CD4-positive, alpha-beta T cell (primary cell): Measurements from ENCODE around the gene ACAP2. TPM values are rescaled to one million over a fixed set of nuclear protein-coding genes. Genes with fewer than 3 reads are reported as not detected.

Experiments used
- ATAC-seq: fragments of 200-7000 bp; cut with Tn5 transposase; one replicate; pipeline ENCODE4 v1.10.0; 2022; ENCODE audit warnings: mild to moderate bottlenecking; ENCODE audit not compliant: poor library complexity
- CTCF ChIA-PET: fragments of 350-600 bp; sonication (Branson Sonifier 250); formaldehyde crosslinking; loops from one replicate; lab custom pipeline; 2021; ENCODE audit warnings: antibody characterized with exemption, inconsistent platforms; lab: Charles Lee
- POLR2A ChIA-PET: fragments of 350-600 bp; sonication (Branson Sonifier 250); formaldehyde crosslinking; loops from one replicate; lab custom pipeline; 2021; ENCODE audit warnings: antibody characterized with exemption, inconsistent platforms; lab: Charles Lee
- DNase-seq, 14 experiments: peaks; one replicate each; pipeline ENCODE4 v3.0.0-alpha.2; 2013 to 2020; ENCODE audit warnings: mixed read lengths in 2 of 14
- H3K27ac ChIP-seq, 2 donors: one replicate each; pipeline versions ENCODE4 v1.5.1 to v1.7.0; 2013; ENCODE audit warnings: low read length in 2 of 2, low read depth in 1 of 2, mild to moderate bottlenecking in 1 of 2
- H3K27me3 ChIP-seq, 2 experiments: 1 replicate in 1 of 2; 2 replicates in 1 of 2; pipeline versions ENCODE4 v1.6.1 to v1.7.0; 2013; ENCODE audit warnings: low read length in 2 of 2, control low read depth in 1 of 2, mild to moderate bottlenecking in 1 of 2, moderate library complexity in 1 of 2; ENCODE audit not compliant: insufficient read depth in 2 of 2, control insufficient read depth in 1 of 2
- H3K36me3 ChIP-seq: one replicate; pipeline ENCODE4 v1.6.1; 2013; ENCODE audit warnings: low read length, control low read depth; ENCODE audit not compliant: insufficient read depth
- H3K4me1 ChIP-seq: one replicate; pipeline ENCODE4 v1.6.1; 2013; ENCODE audit warnings: low read length, control low read depth; ENCODE audit not compliant: insufficient read depth
- H3K4me3 ChIP-seq: one replicate; pipeline ENCODE4 v1.5.1; 2013; ENCODE audit warnings: mild to moderate bottlenecking, low read length, moderate library complexity
- H3K9me3 ChIP-seq, 2 experiments: 1 replicate in 1 of 2; 2 replicates in 1 of 2; pipeline versions ENCODE4 v1.6.1 to v1.7.0; 2013; ENCODE audit warnings: low read length in 2 of 2, mild to moderate bottlenecking in 2 of 2, control low read depth in 1 of 2, moderate library complexity in 1 of 2; ENCODE audit not compliant: control insufficient read depth in 1 of 2, insufficient read depth in 1 of 2
- H3K27ac Mint-ChIP-seq: one replicate; pipeline ENCODE4 v1.8.0; 2020; ENCODE audit warnings: mixed read lengths
- H3K27me3 Mint-ChIP-seq: one replicate; pipeline ENCODE4 v1.8.0; 2021; ENCODE audit warnings: mixed read lengths
- H3K36me3 Mint-ChIP-seq: one replicate; pipeline ENCODE4 v1.8.0; 2021; ENCODE audit warnings: low read depth, mixed read lengths
- H3K4me1 Mint-ChIP-seq: one replicate; pipeline ENCODE4 v1.8.0; 2021; ENCODE audit warnings: low read depth, mixed read lengths
- H3K4me3 Mint-ChIP-seq: one replicate; pipeline ENCODE4 v1.8.0; 2020; ENCODE audit warnings: mild to moderate bottlenecking, mixed read lengths
- H3K9me3 Mint-ChIP-seq: one replicate; pipeline ENCODE4 v1.8.0; 2020; ENCODE audit warnings: mixed read lengths
- CTCF ChIP-seq: fragments of 200-600 bp; IDR thresholded peaks from one replicate; pipeline ENCODE4 v1.8.0; 2022; ENCODE audit warnings: antibody characterized with exemption, mild to moderate bottlenecking
- intact Hi-C, 2 experiments: fragments of 100-400 bp; cut with DNase I in 1 of 2; cut with micrococcal nuclease in 1 of 2; formaldehyde crosslinking; loops; one replicate each; pipeline versions ENCODE4 v1.15.1 to v1.9.0; 2023 to 2025; cut with DNase I, micrococcal nuclease
- total RNA-seq, 174 experiments: library from RNA in 2 of 174; stranded (reverse) in 2 of 174; gene quantifications; one replicate each; pipeline ENCODE4 v1.2.3 and lab custom pipeline; 2021 to 2026

ACAP2 gene
- total RNA-seq, 2 experiments from 2014 or later: 50.7 to 51.4 TPM

DNA sequence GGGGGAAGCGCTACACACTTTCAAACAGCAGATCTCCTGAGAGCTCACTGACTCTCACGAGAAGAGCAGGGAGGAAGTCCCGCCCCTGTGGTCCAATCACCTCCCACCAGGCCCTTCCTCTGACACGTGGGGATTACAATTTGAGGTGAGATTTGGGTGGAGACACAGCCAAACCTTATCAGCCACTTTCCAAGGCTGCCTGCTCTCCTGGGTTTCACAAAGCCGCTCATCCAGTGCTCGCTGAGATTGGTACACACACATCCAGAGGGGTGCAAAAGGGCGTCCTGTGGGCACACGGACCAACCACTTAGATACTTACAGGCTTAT is 195.0 kb downstream of the ACAP2 start:
- H3K4me3 Mint-ChIP-seq: no peak overlapping the region

GRCh38 chr3:195247086-195247862 is 195.5 kb downstream of the ACAP2 start:
- intact Hi-C loops: no loop called here
- Mint-ChIP-seq H3K27ac (no peak overlapping the region), H3K4me3 (no peak overlapping the region), H3K27me3 (no peaks in the 10 kb centered on the region), H3K9me3 (no peaks in the 10 kb centered on the region), H3K36me3 (no peaks in the 10 kb centered on the region), H3K4me1 (peaks cover 7% of the 10 kb centered on the region)
- H3K4me1 ChIP-seq: peaks cover 17% of the 10 kb centered on the region
- ATAC-seq (no peak), DNase-seq (no peak)
- H3K27ac ChIP-seq: no peak overlapping the region
- no peaks in the 10 kb centered on the region for H3K9me3 ChIP-seq
- ChIA-PET POLR2A (no interaction called here), CTCF (no interaction called here)
- no peak overlapping the region for H3K4me3 ChIP-seq
- TF ChIP-seq CTCF: no peak
- peaks cover 3% of the 10 kb centered on the region for H3K36me3 ChIP-seq
- H3K27me3 ChIP-seq: no peaks in the 10 kb centered on the region

More for the DNA sequence above, 195.0 kb downstream of the ACAP2 start:
- H3K4me1 Mint-ChIP-seq: peaks cover 7% of the 10 kb centered on the region
- H3K36me3 Mint-ChIP-seq: no peaks in the 10 kb centered on the region
- Histone ChIP-seq H3K27me3 (no peaks in the 10 kb centered on the region), H3K36me3 (peaks cover 3% of the 10 kb centered on the region), H3K4me1 (peaks cover 17% of the 10 kb centered on the region), H3K9me3 (no peaks in the 10 kb centered on the region), H3K27ac (no peak overlapping the region), H3K4me3 (no peak overlapping the region)
- ATAC-seq (no peak), DNase-seq (no peak)
- H3K27ac Mint-ChIP-seq: no peak overlapping the region
- ChIA-PET POLR2A (no interaction called here), CTCF (no interaction called here)
- H3K27me3 Mint-ChIP-seq: no peaks in the 10 kb centered on the region
- H3K9me3 Mint-ChIP-seq: no peaks in the 10 kb centered on the region
- intact Hi-C loops: no loop called here
- no peak for TF ChIP-seq CTCF

- ATAC-seq (no peak), DNase-seq (no peak)
- H3K27ac ChIP-seq: no peak overlapping the region
- H3K4me3 ChIP-seq: no peak overlapping the region
- Mint-ChIP-seq H3K27ac (no peak overlapping the region), H3K4me3 (no peak overlapping the region), H3K9me3 (no peaks in the 10 kb centered on the region), H3K27me3 (no peaks in the 10 kb centered on the region), H3K4me1 (peaks cover 7% of the 10 kb centered on the region), H3K36me3 (no peaks in the 10 kb centered on the region)
- CTCF ChIA-PET: no interaction called here
- no peak for TF ChIP-seq CTCF
- H3K36me3 ChIP-seq: peaks cover 3% of the 10 kb centered on the region
- POLR2A ChIA-PET: no interaction called here
- H3K27me3 ChIP-seq: no peaks in the 10 kb centered on the region
- H3K9me3 ChIP-seq: no peaks in the 10 kb centered on the region
- H3K4me1 ChIP-seq: peaks cover 17% of the 10 kb centered on the region
- intact Hi-C loops: no loop called here
Measured at GRCh38 chr3:195246581-195246995, 196.2 kb downstream of the ACAP2 start.
